NOMO-1 treated with dmso at 0.1 percent for 144 hours (cell line): Measurements from ENCODE around the gene FBXO36.
A peak's percentile ranks its signal among the peaks of the same experiment; 100 is the strongest.
"Not testable (repeated sequence)": the region's sequence is repeated elsewhere in the genome, so short reads cannot be mapped to it uniquely, and the experiment has no call there.

Source experiments
- DNase-seq: peaks from one replicate; lab custom pipeline; 2025; ENCODE audit not compliant: unreplicated experiment; lab: John Stamatoyannopoulos, UW

The FBXO36 gene

GRCh38 chr2:229922449-229923386 lies at the start of gene FBXO36:
FBXO36 (plus strand) TSS chr2:229922503; CDS start chr2:229922514, 11 bp downstream.
- DNase-seq: peak; percentile 84

GRCh38 chr2:229873123-229873581 lies 49.2 kb upstream of the FBXO36 start:
- no peak for DNase-seq

GRCh38 chr2:229874647-229875046 lies 47.7 kb upstream of the FBXO36 start:
- DNase-seq: no peak

- no peak for DNase-seq
Measured at GRCh38 chr2:229875549-229875948, 46.8 kb upstream of the FBXO36 start.

- no peak for DNase-seq
Measured at GRCh38 chr2:229879191-229879950, 42.9 kb upstream of the FBXO36 start.

- DNase-seq: no peak
Measured at GRCh38 chr2:229880892-229881586, 41.3 kb upstream of the FBXO36 start.

- DNase-seq: no peak
Measured at GRCh38 chr2:229882583-229882982, 39.7 kb upstream of the FBXO36 start.

- DNase-seq: no peak
Measured at GRCh38 chr2:229884775-229885699, 37.3 kb upstream of the FBXO36 start.

- no peak for DNase-seq
Measured at GRCh38 chr2:229887441-229887840, 34.9 kb upstream of the FBXO36 start.

GRCh38 chr2:229888031-229888430 lies 34.3 kb upstream of the FBXO36 start:
- DNase-seq: no peak

GRCh38 chr2:229889023-229889422 lies 33.3 kb upstream of the FBXO36 start:
- no peak for DNase-seq

GRCh38 chr2:229896857-229897256 lies 25.4 kb upstream of the FBXO36 start:
- DNase-seq: no peak

- DNase-seq: no peak
Measured at GRCh38 chr2:229899604-229900003, 22.7 kb upstream of the FBXO36 start.

- no peak for DNase-seq
Measured at GRCh38 chr2:229900012-229900411, 22.3 kb upstream of the FBXO36 start.

GRCh38 chr2:229900514-229900913 lies 21.8 kb upstream of the FBXO36 start:
- DNase-seq: not testable (repeated sequence)

- no peak for DNase-seq
Measured at GRCh38 chr2:229901819-229902218, 20.5 kb upstream of the FBXO36 start.

- no peak for DNase-seq
Measured at GRCh38 chr2:229903037-229903436, 19.3 kb upstream of the FBXO36 start.

- DNase-seq: no peak
Measured at GRCh38 chr2:229905601-229906000, 16.7 kb upstream of the FBXO36 start.

GRCh38 chr2:229909090-229909489 lies 13.2 kb upstream of the FBXO36 start:
- no peak for DNase-seq

- DNase-seq: no peak
Measured at GRCh38 chr2:229910147-229910831, 12.0 kb upstream of the FBXO36 start.
